ENCODE data around the gene EGLN1. TPM values are rescaled to one million over a fixed set of nuclear protein-coding genes. Genes with fewer than 3 reads are reported as not detected.
A peak's percentile ranks its signal among the peaks of the same experiment; 100 is the strongest.

The EGLN1 gene
- total RNA-seq, 2 donors from 2014 or later, result 13.5 to 17.2 TPM

DNA sequence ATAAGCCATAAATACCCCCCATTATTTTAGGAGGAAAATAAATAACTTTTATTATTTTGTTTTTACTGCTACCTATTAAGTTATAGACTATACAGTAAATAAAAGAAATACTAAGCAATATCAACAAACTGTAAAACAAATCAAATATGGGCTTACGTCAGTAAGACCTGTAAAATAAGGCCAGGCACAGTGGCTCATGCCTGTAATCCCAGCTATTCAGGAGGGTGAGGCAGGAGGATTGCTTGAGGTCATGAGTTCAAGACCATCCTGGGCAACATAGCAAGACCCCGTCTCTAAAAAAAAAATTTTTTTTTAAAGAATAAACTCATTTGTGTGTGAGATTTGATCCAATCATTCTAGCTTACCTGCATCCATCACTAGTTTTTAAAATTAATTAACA is 17.8 kb downstream of the EGLN1 start:
- DNase-seq, result no peak
- H3K4me3 Mint-ChIP-seq, result no peak overlapping the region
- no peaks in the 10 kb centered on the region for H3K36me3 Mint-ChIP-seq (ENCODE audit: low read depth)
- no peak for ATAC-seq
- H3K27me3 Mint-ChIP-seq, result no peaks in the 10 kb centered on the region
- peaks cover 7% of the 10 kb centered on the region for H3K4me1 Mint-ChIP-seq
- H3K27ac Mint-ChIP-seq, result no peak overlapping the region
- no peaks in the 10 kb centered on the region for H3K9me3 ChIP-seq (ENCODE audit: control insufficient read depth, low read length, poor library complexity, severe bottlenecking)

DNA sequence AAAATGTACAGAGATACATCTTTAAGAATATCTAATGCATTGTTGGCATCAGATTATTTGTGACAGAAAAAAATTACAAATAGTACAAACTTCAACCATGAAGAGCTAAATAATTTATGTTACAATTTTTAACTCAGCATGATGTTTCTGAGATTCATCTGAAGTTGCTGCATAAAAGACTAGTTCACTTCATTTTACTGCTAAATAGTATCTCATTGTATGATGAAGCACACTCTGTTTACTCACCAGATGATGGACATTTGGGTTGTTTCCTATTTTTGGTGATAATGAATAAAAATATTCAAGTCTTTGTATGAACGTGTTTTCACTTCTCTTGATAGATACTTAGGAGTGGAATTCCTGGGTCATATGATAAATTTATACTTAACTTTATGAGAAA is 20.6 kb downstream of the EGLN1 start:
- no peaks in the 10 kb centered on the region for H3K36me3 Mint-ChIP-seq (ENCODE audit: low read depth)
- ATAC-seq (no peak), DNase-seq (no peak)
- H3K4me1 Mint-ChIP-seq, result peaks cover 27% of the 10 kb centered on the region
- no peaks in the 10 kb centered on the region for H3K9me3 ChIP-seq (ENCODE audit: control insufficient read depth, low read length, poor library complexity, severe bottlenecking)
- no peaks in the 10 kb centered on the region for H3K27me3 Mint-ChIP-seq
- no peak overlapping the region for H3K4me3 Mint-ChIP-seq
- no peak overlapping the region for H3K27ac Mint-ChIP-seq

DNA sequence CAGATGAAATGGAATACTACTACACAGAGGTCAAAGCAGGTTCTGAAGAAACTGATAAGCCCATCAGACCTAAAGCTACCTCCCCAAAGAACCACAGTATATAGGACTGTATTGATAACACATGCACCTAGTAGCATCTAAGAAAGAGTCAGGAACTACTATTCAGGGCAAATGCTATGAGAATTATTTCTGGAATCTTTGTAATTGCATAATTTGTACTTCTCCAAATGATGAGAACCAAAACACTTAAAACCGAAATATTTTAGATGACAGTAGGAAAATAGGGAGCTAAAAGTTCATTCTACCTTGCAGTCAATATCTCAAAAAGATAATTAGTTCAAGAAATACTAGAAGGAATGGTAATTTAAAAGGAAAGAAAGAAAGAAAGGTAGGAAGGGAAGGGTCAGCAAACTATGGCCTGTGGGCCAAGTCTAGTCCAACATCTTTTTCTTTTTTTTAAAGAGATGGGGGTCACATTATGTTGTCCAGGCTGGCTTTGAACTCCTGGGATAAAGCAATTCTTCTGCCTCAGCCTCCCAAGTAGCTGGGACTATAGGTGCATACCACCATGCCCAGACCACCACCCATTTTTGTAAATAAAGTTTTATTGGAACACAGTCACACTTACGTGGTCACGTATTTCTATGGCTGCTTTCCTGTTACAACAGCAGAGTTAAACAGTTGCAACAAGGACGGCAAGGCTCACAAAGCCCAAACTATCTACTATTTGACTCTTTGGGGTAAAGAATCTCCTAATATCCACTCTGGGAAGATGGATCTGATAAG is 24.0 kb downstream of the EGLN1 start:
- Mint-ChIP-seq H3K36me3 (ENCODE audit: low read depth) (no peaks in the 10 kb centered on the region), H3K27me3 (no peaks in the 10 kb centered on the region), H3K4me1 (peaks cover 48% of the 10 kb centered on the region), H3K27ac (peak overlapping the region; percentile 51), H3K4me3 (no peak overlapping the region)
- ATAC-seq, result no peak
- DNase-seq, result no peak
- no peaks in the 10 kb centered on the region for H3K9me3 ChIP-seq (ENCODE audit: control insufficient read depth, low read length, poor library complexity, severe bottlenecking)

DNA sequence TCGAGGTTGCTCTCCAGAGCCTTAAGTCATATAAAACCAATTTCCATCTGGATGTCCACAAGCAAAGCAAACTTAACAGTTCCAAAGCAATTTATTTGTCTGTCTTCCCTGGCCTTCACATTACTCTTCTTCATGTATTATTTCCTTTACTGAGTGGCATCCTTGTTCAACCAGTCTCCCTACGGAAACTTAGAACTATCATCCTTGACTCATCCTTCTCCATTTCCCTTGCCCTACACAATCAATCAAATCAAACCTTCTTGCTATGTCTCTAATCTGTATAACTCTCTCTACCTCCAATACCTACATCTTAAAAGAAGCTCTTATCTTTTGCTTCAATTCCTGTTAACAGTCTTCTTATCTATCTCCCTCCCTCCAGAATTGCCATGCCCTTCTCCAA is 25.4 kb downstream of the EGLN1 start:
- no peaks in the 10 kb centered on the region for H3K27me3 Mint-ChIP-seq
- no peak for ATAC-seq
- no peak for DNase-seq
- H3K36me3 Mint-ChIP-seq (ENCODE audit: low read depth), result no peaks in the 10 kb centered on the region
- no peaks in the 10 kb centered on the region for H3K9me3 ChIP-seq (ENCODE audit: control insufficient read depth, low read length, poor library complexity, severe bottlenecking)
- H3K4me3 Mint-ChIP-seq, result no peak overlapping the region
- H3K4me1 Mint-ChIP-seq, result peaks cover 56% of the 10 kb centered on the region
- peak overlapping the region; percentile 51 for H3K27ac Mint-ChIP-seq

DNA sequence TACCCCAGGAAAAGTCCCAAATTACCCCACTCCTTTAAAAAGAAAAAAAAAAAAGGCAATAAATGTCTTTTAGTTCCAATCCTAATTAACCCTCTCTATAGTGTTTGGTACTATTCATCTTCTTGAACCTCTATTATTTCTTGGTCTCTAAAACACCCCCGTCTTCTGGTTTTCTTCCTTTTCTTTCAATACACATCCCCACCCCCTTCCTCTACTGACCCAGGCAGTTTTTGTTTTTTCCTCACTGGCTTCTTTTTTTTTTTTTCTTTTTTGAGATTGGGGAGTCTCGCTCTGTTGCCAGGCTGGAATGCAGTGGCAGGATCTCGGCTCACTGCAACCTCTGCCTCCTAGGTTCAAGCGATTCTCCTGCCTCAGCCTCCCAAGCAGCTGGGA is 26.1 kb downstream of the EGLN1 start:
- ATAC-seq, result no peak
- Mint-ChIP-seq H3K27ac (no peak overlapping the region), H3K4me3 (no peak overlapping the region), H3K36me3 (ENCODE audit: low read depth) (no peaks in the 10 kb centered on the region), H3K27me3 (no peaks in the 10 kb centered on the region), H3K4me1 (peaks cover 56% of the 10 kb centered on the region)
- no peak for DNase-seq
- no peaks in the 10 kb centered on the region for H3K9me3 ChIP-seq (ENCODE audit: control insufficient read depth, low read length, poor library complexity, severe bottlenecking)

DNA sequence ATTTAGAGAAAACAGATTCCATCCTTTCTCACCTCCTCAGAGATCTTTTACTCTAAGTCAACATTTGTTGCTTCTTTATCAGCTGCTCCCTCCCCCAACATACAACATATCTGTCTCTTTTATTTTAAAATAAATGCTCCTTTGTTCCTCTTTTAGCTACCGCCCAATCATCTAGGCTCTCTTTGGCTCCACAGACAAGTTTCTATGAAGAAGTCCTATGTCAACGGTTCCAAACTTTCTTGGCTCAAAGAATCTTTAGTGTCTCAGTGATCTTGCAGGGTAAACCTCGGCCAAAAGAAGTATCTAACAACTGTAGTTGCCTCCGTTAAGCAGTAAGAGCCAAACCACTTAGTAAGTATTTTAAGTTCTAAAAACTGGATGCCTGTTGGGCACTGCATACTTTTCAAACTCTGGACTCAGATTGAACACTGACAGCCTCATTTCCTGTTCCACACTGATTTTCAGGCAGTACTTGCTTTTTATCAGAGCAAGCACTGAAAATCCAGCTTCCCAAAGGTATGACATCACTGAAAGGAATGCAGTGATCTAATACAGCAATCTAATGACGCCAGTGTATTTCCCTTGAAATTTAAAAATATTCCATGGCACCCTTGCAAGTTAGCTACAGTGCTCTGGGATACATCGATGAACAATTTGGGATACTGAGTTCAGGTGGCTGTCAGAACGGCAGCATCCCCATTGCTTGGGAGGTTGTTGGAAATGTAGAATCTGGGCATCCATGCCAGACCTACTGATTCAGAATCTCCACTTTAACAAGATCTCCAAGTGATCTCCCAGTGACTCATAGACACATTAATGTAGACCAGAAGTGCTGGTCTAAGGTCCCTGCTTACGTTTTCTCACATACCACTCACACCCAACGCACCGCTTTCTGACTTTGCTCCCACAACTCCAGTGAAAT is 26.8 kb downstream of the EGLN1 start:
- Mint-ChIP-seq H3K27ac (no peak overlapping the region), H3K36me3 (ENCODE audit: low read depth) (no peaks in the 10 kb centered on the region), H3K4me1 (peaks cover 58% of the 10 kb centered on the region), H3K4me3 (no peak overlapping the region), H3K27me3 (no peaks in the 10 kb centered on the region)
- DNase-seq, result no peak
- no peaks in the 10 kb centered on the region for H3K9me3 ChIP-seq (ENCODE audit: control insufficient read depth, low read length, poor library complexity, severe bottlenecking)
- ATAC-seq, result no peak

DNA sequence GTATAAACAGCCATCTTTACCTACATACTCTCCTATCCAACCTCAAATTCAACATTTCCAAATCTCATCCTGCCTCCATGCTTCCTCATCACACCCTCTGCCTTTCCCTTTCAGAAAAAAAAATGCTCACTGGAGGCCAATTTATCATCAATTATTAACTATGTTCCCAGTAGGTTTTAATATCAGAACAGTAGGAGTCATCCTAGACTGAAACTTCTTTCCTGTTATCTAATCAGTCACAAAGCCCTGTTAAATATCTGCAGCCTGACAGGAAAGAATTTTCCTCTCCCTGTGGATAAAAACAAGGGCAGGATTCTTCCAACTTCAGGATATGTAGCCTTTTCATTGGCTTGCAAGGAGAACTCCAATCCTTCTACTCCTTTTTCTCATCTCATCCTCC is 28.4 kb downstream of the EGLN1 start:
- Mint-ChIP-seq H3K27me3 (no peaks in the 10 kb centered on the region), H3K4me3 (no peak overlapping the region), H3K27ac (no peak overlapping the region), H3K36me3 (ENCODE audit: low read depth) (no peaks in the 10 kb centered on the region), H3K4me1 (peaks cover 59% of the 10 kb centered on the region)
- ATAC-seq, result no peak
- DNase-seq, result no peak
- no peaks in the 10 kb centered on the region for H3K9me3 ChIP-seq (ENCODE audit: control insufficient read depth, low read length, poor library complexity, severe bottlenecking)

DNA sequence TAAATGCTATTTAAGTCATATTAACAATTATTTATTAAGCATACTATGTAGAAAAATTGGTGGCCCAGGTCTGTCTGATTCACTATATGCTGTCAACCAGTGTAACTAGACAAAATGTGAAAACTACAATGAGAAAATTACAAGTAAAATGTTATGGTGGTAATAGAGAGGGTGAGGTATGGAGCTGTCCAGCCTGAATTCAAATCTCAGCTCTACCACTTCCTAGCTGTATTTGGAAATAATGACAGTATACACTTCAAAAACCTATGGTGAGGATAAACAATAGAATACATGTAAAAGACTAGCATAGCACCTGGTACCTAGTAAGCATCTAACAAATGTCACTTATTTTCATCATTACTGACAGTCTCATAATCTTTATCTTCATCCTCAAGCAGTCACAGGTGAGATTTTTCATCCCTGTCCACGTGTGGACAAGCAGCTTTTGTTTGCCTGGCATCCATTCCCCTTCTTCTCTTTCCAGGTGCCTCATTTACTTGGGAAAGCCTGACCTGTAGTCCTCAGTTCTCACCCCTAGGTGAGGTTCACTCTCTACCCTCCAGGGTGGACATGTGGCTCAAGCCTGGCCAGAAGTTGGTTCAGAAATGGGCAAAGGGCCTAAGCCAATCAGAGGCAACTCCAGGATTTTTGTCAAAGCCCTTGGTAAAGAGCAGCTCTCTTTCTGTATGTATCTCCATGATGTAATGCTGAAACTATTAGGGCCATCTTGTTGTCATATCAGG is 29.5 kb downstream of the EGLN1 start:
- no peaks in the 10 kb centered on the region for H3K9me3 ChIP-seq (ENCODE audit: control insufficient read depth, low read length, poor library complexity, severe bottlenecking)
- no peak for ATAC-seq
- no peak for DNase-seq
- Mint-ChIP-seq H3K27me3 (no peaks in the 10 kb centered on the region), H3K36me3 (ENCODE audit: low read depth) (no peaks in the 10 kb centered on the region), H3K27ac (no peak overlapping the region), H3K4me3 (no peak overlapping the region), H3K4me1 (peaks cover 56% of the 10 kb centered on the region)

DNA sequence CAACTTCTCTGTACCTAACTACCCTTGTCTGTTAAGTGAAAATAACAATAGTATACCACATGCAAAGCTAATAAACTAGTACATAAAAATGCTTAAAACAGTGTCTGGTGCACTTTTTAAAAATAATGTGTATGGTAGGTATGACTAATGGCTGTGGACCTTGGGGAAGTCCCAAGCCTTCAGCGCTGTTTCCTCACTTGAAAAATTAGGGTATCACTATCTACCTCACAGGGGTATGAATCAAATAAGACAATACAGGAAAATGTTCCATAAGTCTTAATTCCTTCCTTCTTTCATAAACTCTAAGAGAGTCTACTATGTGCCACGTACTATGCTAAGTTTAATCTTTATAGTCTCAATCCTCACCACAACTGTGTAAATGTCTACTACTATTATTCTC is 32.0 kb downstream of the EGLN1 start:
- no peak overlapping the region for H3K27ac Mint-ChIP-seq

DNA sequence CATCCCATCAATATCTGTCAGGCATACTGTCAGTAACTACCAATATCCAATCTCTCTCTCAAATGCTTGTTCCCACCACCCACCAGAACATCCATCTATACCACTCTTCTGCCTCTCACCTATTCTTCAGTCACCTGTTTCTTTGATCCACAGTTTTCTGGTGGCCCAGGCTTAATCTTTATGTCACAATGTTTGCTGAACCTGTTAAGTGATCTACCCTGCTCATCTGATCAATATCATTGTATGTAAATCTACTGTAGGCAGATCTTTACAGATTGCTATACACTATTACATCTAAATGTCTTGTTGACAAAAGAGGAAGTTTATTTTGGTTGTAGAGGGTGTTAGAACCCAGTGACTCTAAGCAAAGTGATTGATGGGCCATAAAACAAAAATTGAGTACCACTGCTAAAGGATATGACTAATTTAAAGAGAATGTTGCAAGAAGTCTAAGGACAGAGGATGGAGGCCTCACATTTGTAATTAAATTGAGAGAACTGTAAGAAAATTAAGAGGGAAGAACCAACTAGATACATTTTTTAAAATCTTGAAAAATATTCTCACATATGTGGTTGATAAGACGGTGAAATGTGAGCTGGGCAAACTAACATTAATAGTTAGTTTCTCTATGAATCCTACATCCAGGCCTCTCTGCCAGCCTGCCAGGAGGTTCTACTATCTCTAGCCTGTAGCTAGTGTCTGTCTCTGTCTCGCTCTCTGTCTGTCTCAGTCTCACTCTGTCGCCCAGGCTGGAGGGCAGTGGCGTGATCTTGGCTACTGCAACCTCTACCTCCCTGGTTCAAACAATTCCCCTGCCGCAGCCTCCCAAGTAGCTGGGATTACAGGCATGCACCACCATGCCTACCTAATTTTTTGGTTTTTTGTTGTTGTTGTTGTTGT is 34.1 kb downstream of the EGLN1 start:
- no peak for ATAC-seq
- H3K36me3 Mint-ChIP-seq (ENCODE audit: low read depth), result no peaks in the 10 kb centered on the region
- H3K27ac Mint-ChIP-seq, result peak overlapping the region; percentile 29
- DNase-seq, result no peak
- H3K27me3 Mint-ChIP-seq, result no peaks in the 10 kb centered on the region
- H3K4me1 Mint-ChIP-seq, result peaks cover 29% of the 10 kb centered on the region
- H3K4me3 Mint-ChIP-seq, result no peak overlapping the region
- no peaks in the 10 kb centered on the region for H3K9me3 ChIP-seq (ENCODE audit: control insufficient read depth, low read length, poor library complexity, severe bottlenecking)

More for the DNA sequence above, 32.0 kb downstream of the EGLN1 start:
- DNase-seq (no peak), ATAC-seq (no peak)
- H3K9me3 ChIP-seq (ENCODE audit: control insufficient read depth, low read length, poor library complexity, severe bottlenecking), result no peaks in the 10 kb centered on the region
- H3K4me1 Mint-ChIP-seq, result peaks cover 47% of the 10 kb centered on the region
- H3K36me3 Mint-ChIP-seq (ENCODE audit: low read depth), result no peaks in the 10 kb centered on the region
- no peak overlapping the region for H3K4me3 Mint-ChIP-seq
- no peaks in the 10 kb centered on the region for H3K27me3 Mint-ChIP-seq

DNA sequence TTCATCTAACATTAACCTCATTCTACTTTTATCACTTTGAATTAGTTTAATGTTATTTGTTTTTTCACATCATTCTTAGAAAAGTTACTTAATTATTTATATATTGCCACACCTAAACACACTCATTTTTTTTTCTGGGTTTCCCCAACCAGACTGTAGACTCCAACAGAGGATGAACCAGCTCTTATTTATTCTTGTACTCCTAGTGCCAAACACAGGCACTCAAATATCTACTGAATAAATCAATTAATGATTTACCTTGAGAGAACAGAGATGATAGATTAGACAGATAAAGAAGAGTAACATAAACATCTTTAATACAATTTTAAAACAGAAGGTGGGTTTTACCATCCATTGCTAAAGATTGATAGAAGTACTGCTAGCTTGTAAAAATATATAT is 35.6 kb downstream of the EGLN1 start:
- Mint-ChIP-seq H3K27ac (no peak overlapping the region), H3K4me1 (peaks cover 28% of the 10 kb centered on the region), H3K36me3 (ENCODE audit: low read depth) (no peaks in the 10 kb centered on the region)

DNA sequence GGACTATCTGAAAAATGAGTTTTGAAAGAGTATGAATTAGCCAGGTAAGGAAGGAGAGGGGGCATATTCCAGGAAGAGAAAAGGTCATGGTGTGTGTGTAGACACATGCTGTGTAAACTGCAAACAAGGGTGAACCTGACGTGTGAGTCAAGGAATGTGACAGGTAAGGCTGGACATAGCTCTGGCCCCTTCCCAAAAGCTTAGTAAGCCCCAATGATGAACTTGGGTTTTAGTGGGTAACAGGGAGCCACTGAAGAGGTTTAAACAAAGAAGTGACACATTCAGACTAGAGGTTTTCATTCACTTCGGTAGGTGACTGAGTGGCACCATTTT is 36.7 kb downstream of the EGLN1 start:
- DNase-seq (no peak), ATAC-seq (no peak)
- no peaks in the 10 kb centered on the region for H3K27me3 Mint-ChIP-seq
- no peak overlapping the region for H3K27ac Mint-ChIP-seq
- H3K9me3 ChIP-seq (ENCODE audit: control insufficient read depth, low read length, poor library complexity, severe bottlenecking), result no peaks in the 10 kb centered on the region
- H3K4me1 Mint-ChIP-seq, result peaks cover 30% of the 10 kb centered on the region
- no peak overlapping the region for H3K4me3 Mint-ChIP-seq
- no peaks in the 10 kb centered on the region for H3K36me3 Mint-ChIP-seq (ENCODE audit: low read depth)

More for the DNA sequence above, 35.6 kb downstream of the EGLN1 start:
- H3K4me3 Mint-ChIP-seq, result no peak overlapping the region
- no peak for DNase-seq
- H3K9me3 ChIP-seq (ENCODE audit: control insufficient read depth, low read length, poor library complexity, severe bottlenecking), result no peaks in the 10 kb centered on the region
- no peak for ATAC-seq
- H3K27me3 Mint-ChIP-seq, result no peaks in the 10 kb centered on the region
